GM13976 (cell line): ENCODE data around the gene ARHGAP18.

Experiments
- DNase-seq: peaks from one replicate; pipeline ENCODE4 v3.0.0; 2012; ENCODE audit warnings: low spot score
- in situ Hi-C: fragments of 300-500 bp; cut with MboI; formaldehyde crosslinking; loops from one replicate; pipeline ENCODE4 v1.12.0; 2022; ENCODE audit warnings: low sequenced_read_pairs, mixed read lengths, inconsistent platforms; ENCODE audit not compliant: unreplicated experiment
- TF ChIP-seq, protein P1 (sequence below): IDR thresholded peaks from 2 replicates; pipeline ENCODE4 v1.5.1; 2012; ENCODE audit warnings: borderline replicate concordance, mild to moderate bottlenecking; ENCODE audit not compliant: insufficient read depth; ENCODE audit errors: extremely low read depth, missing control alignments, control extremely low read depth

Gene ARHGAP18

DNA sequence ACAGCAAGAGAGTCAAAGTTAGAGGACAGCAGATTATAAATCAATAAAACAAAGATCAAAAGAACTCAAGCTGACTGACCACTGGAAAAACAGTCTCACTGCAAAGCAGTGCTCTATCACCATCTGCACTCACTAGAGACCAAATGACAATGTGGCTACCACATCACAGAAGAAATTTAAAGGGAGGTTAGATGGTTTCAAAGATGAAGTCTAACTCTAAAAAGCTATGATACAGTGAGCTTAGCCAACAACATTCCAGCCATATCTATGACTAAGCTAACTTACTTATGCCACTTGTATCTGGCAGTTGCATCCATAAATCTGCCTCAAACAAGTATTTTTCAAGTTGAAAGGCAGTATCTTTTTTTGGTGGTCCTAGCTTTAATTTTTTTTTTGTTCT lies 68.6 kb downstream of the ARHGAP18 start:
- in situ Hi-C loops = no loop called here
- no peak for DNase-seq

DNA sequence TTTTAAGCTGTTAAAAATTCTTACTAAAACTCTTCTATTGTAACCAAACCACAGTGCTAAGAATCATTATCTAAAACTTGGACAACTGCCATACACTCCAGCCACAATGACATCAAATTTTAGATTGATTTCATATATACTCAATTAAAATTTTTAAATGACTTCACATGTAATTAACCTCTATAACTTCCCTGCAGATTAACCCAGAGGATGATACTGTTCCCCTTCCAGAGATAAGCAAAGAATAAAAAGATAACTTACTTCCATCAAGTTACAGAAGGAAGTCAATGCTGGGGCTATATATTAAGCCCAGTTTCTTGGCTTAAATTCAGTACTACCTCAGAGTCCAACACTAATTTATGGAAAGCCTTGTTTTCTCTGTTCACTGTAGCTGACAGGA lies 71.3 kb downstream of the ARHGAP18 start:
- in situ Hi-C loops = no loop called here
- TF ChIP-seq, protein P1, sequence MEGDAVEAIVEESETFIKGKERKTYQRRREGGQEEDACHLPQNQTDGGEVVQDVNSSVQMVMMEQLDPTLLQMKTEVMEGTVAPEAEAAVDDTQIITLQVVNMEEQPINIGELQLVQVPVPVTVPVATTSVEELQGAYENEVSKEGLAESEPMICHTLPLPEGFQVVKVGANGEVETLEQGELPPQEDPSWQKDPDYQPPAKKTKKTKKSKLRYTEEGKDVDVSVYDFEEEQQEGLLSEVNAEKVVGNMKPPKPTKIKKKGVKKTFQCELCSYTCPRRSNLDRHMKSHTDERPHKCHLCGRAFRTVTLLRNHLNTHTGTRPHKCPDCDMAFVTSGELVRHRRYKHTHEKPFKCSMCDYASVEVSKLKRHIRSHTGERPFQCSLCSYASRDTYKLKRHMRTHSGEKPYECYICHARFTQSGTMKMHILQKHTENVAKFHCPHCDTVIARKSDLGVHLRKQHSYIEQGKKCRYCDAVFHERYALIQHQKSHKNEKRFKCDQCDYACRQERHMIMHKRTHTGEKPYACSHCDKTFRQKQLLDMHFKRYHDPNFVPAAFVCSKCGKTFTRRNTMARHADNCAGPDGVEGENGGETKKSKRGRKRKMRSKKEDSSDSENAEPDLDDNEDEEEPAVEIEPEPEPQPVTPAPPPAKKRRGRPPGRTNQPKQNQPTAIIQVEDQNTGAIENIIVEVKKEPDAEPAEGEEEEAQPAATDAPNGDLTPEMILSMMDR = no peak
- no peak for DNase-seq

More for the DNA sequence above, 68.6 kb downstream of the ARHGAP18 start:
- TF ChIP-seq, protein P1 = no peak

DNA sequence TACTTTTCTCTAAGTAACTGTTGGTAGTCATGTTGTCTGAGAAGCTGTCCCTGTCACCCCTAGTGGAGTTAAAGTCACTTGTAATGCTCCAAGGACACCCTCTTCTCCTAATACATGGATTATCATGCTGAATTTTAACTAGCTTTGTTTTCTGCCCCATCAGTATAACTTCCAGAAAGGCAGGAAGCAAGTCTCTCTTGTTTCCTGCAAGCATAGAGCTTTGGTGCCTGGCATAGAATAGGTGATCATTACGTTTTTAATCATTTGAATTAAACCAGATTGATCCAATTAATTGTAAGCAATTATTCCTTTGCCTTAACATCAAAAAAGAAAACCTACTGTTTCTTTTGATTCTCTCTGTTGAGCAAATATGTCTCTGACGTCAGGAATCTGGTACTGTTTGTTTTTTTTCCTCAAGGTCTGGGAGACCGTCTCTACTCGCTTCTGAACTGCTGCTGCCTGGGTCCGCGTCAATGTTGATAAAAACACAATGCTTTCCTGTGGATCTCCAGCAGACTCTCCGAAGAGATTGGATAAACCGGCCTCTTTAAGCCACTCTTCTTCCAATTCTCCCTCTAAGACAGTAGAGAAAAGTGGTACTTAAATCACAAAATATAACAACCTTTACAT lies 71.8 kb downstream of the ARHGAP18 start:
- in situ Hi-C loops = no loop called here
- TF ChIP-seq, protein P1 = no peak

DNA sequence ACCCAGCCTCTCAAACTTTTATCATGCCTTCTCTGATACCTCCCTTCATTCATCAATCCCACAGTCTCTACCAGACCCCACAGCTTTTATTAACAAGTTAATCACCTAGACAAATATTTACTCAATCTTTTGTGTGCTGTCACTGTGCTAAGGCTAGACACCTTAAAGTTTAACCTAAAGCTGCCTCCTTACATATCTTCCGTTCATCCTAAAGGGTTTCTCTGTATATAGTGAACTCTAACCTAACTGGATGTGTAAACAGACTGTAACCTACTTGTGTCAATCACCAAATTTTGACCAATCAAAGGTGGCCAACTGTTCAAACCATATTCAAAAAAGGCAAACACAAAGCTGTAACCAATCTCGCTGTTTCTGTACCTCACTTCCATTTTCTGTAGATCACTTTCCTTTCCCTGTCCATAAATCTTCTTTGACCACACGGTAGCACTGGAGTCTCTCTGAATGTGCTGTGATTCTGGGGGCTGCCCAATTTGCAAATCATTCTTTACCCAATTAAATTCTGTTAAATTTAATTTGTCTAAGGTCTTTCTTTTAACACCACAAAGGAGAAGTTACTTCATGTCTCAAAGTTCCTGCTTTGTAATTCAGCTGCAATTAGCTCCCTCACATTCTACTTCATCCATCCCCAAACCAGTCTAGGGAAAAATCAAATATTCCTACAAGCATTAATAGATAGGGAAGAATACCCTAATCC lies 72.5 kb downstream of the ARHGAP18 start:
- DNase-seq = no peak
- in situ Hi-C loops = no loop called here
- TF ChIP-seq, protein P1 = no peak

More for the DNA sequence above, 71.8 kb downstream of the ARHGAP18 start:
- DNase-seq = no peak

DNA sequence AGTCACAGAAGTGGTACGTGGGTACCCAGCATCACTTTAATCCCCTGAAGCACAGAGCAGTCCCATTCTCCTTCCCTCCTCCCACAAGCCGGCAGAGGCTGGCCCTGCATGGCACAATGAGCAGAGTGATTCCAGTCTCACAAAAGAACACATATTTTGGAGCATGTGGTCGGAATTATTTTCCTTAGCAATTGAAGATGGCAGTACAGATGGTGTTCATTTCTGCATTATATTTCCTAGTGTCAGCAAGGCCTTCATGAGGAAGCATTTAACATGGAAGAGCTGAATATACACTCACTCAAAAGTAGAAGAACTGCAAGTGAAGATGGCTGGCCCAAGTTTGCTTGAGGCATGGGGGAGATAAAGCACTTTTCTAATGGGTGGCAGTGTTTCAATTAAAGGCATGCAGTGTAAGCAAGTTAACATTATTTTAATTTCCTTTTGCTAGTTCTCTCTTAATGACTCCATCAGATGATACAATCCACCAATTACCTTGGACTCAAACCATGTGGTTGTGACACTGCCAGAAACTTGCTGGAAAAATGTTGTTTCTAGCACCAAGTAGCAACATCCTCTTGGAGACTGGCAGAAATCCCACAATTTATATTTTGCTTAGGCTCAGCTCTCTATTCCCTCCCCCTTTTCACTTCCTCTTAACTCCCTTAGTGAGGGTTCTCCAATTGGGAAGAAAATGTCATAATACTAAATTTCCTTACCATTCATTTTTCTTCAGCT lies 74.4 kb downstream of the ARHGAP18 start:
- no peak for DNase-seq
- in situ Hi-C loops = no loop called here
- TF ChIP-seq, protein P1 = no peak

DNA sequence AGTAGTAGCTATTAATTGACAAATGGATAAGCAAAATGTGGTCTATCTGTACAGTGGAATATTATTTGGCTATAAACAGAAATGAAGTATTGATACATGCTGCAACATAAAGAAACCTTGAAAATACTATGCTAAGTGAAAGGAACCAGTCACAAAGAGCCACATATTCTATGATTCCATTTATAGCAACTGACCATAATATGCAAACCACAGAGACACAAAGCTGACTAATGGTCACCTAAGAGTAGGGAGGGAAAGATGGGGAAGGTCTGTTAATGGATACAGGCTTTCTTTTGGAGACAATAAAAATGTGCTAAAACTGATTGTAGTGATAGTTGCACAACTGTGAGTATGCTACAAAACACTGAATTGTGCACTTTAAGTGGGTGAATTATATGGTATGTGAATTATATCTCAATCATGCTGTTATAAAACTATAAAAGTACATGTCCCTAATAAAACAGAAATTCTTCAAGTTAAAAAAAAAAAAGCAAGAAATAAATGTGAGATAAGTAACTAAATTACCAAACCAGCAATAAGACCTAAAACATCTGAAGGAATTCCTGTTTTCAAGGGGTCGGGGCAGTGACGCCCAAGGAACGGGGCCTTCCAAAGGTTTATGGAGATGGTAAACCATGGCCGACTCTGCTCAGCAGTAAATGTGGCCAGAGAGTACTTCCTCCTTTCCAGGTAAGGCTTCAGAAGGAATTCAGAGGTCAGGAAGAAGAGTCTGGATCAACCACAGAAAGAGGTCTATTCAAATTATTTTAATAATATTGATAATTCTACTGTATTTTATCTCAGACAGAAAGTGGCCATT lies 75.4 kb downstream of the ARHGAP18 start:
- TF ChIP-seq, protein P1 = no peak
- in situ Hi-C loops = no loop called here
- DNase-seq = no peak
